SK-N-SH (cell line): ENCODE data around the gene RRP1B. TPM values are rescaled to one million over a fixed set of nuclear protein-coding genes. Genes with fewer than 3 reads are reported as not detected.

Experiments
- CTCF ChIA-PET: fragments of 300-600, 350-600 bp; formaldehyde crosslinking; extraction: SDS; loops from one replicate; lab custom pipeline; 2021; lab: Yijun Ruan, JAX
- POLR2A ChIA-PET: fragments of 350-600 bp; sonication (Branson Sonifier 250); formaldehyde crosslinking; extraction: SDS; loops from one replicate; lab custom pipeline; 2020; ENCODE audit warnings: antibody characterized with exemption, inconsistent platforms; lab: Yijun Ruan, JAX
- DNase-seq: peaks from one replicate; pipeline ENCODE4 v3.0.0; 2012
- H2AFZ ChIP-seq: fragments of 200-600 bp; sonication (generic); 2 replicates; pipeline ENCODE4 v1.8.1; 2016; ENCODE audit warnings: antibody characterized with exemption, mild to moderate bottlenecking, low read depth
- H3F3A ChIP-seq: fragments of 200-600 bp; sonication (generic); replicated peaks from 2 replicates; pipeline ENCODE3; 2016; ENCODE audit warnings: antibody characterized with exemption, mild to moderate bottlenecking; ENCODE audit not compliant: insufficient read depth
- H3K27ac ChIP-seq, 2 experiments: fragments of 200-500 bp in 1 of 2; fragments of 200-600 bp in 1 of 2; sonication (Bioruptor generic) in 1 of 2; sonication (generic), shearing (Covaris generic) in 1 of 2; 2 replicates each; pipeline versions ENCODE4 v1.5.1 to v1.6.1; 2014 to 2016; ENCODE audit warnings: low read depth in 2 of 2, inconsistent platforms in 1 of 2, low read length in 1 of 2, mild to moderate bottlenecking in 1 of 2, mixed read lengths in 1 of 2
- H3K27me3 ChIP-seq: fragments of 200-600 bp; sonication (generic), shearing (Covaris generic); 2 replicates; pipeline ENCODE4 v1.6.1; 2016; ENCODE audit warnings: mixed run types; ENCODE audit not compliant: insufficient read depth
- H3K36me3 ChIP-seq, 2 experiments: fragments of 200-500 bp in 1 of 2; fragments of 200-600 bp in 1 of 2; sonication (Bioruptor generic) in 1 of 2; sonication (generic) in 1 of 2; replicated peaks in 1 of 2; 2 replicates each; pipeline versions ENCODE3 to v1.5.1; 2014 to 2016; ENCODE audit warnings: low read length in 1 of 2, mild to moderate bottlenecking in 1 of 2; ENCODE audit not compliant: insufficient read depth in 2 of 2, control insufficient read depth in 1 of 2
- H3K4me1 ChIP-seq, 2 experiments: fragments of 200-500 bp in 1 of 2; fragments of 200-600 bp in 1 of 2; sonication (Bioruptor generic) in 1 of 2; sonication (generic), shearing (Covaris generic) in 1 of 2; 2 replicates each; pipeline versions ENCODE4 v1.5.1 to v1.6.1; 2014 to 2016; ENCODE audit warnings: low read depth in 1 of 2, low read length in 1 of 2, mixed run types in 1 of 2; ENCODE audit not compliant: insufficient read depth in 2 of 2, control insufficient read depth in 1 of 2
- H3K4me2 ChIP-seq: fragments of 200-600 bp; sonication (generic), shearing (Covaris generic); 2 replicates; pipeline ENCODE4 v1.6.1; 2017; ENCODE audit warnings: mixed run types
- H3K4me3 ChIP-seq, 2 experiments: fragments of 200-500 bp in 1 of 2; fragments of 200-600 bp in 1 of 2; sonication (Bioruptor generic) in 1 of 2; sonication (generic), shearing (Covaris generic) in 1 of 2; 2 replicates each; pipeline versions ENCODE4 v1.5.1 to v1.8.1; 2014 to 2016; ENCODE audit warnings: low read depth in 2 of 2, inconsistent platforms in 1 of 2, low read length in 1 of 2, mild to moderate bottlenecking in 1 of 2, mixed read lengths in 1 of 2, moderate library complexity in 1 of 2
- H3K79me2 ChIP-seq: fragments of 200-600 bp; sonication (generic); 2 replicates; pipeline ENCODE4 v1.8.1; 2017; ENCODE audit warnings: mild to moderate bottlenecking; ENCODE audit not compliant: insufficient read depth
- H3K9ac ChIP-seq: fragments of 200-600 bp; sonication (generic); 2 replicates; pipeline ENCODE4 v1.6.1; 2017; ENCODE audit warnings: mixed run types
- H3K9me2 ChIP-seq: fragments of 200-600 bp; sonication (generic); 2 replicates; pipeline ENCODE4 v1.6.1; 2017; ENCODE audit warnings: mixed run types
- H3K9me3 ChIP-seq: fragments of 200-600 bp; sonication (generic); 2 replicates; pipeline ENCODE4 v1.6.1; 2017; ENCODE audit warnings: mixed run types, mild to moderate bottlenecking, moderate library complexity
- H4K20me1 ChIP-seq: fragments of 200-600 bp; sonication (generic); 2 replicates; pipeline ENCODE4 v1.6.1; 2017; ENCODE audit warnings: mild to moderate bottlenecking, mixed run types; ENCODE audit not compliant: insufficient read depth
- CTCF ChIP-seq: fragments of 200-600 bp; sonication (generic); IDR thresholded peaks from 2 replicates; pipeline ENCODE4 v1.6.1; 2017; ENCODE audit warnings: antibody characterized with exemption, mild to moderate bottlenecking, moderate library complexity
- EZH2phosphoT487 ChIP-seq: fragments of 200-600 bp; sonication (generic); IDR thresholded peaks from 2 replicates; pipeline ENCODE4 v1.6.1; 2017; ENCODE audit warnings: low read depth, mixed run types, mild to moderate bottlenecking, antibody characterized with exemption, moderate library complexity, borderline replicate concordance
- FOXM1 ChIP-seq: IDR thresholded peaks from 2 replicates; pipeline ENCODE4 v1.4.0; 2012; ENCODE audit warnings: low read depth, mild to moderate bottlenecking
- JUND ChIP-seq: IDR thresholded peaks from 2 replicates; pipeline ENCODE4 v1.4.0; 2012
- MEF2A ChIP-seq: IDR thresholded peaks from 2 replicates; pipeline ENCODE4 v1.4.0; 2012; ENCODE audit warnings: low read depth, borderline replicate concordance
- NFIC ChIP-seq: IDR thresholded peaks from 2 replicates; pipeline ENCODE4 v1.4.0; 2012; ENCODE audit warnings: borderline replicate concordance
- RAD21 ChIP-seq: IDR thresholded peaks from 2 replicates; pipeline ENCODE4 v1.6.1; 2012; ENCODE audit warnings: mild to moderate bottlenecking, low read length
- RFX5 ChIP-seq: IDR thresholded peaks from 2 replicates; pipeline ENCODE4 v1.6.1; 2012; ENCODE audit warnings: mild to moderate bottlenecking, improper control_type of control experiment, low read length
- SMC3 ChIP-seq: IDR thresholded peaks from 2 replicates; pipeline ENCODE4 v1.6.1; 2012; ENCODE audit warnings: low read depth, low read length, improper control_type of control experiment
- WGBS: methylation state at CpG from one replicate; pipeline ENCODE4 v1.1.6; 2017; ENCODE audit warnings: low lambda C conversion rate; 5-methylcytosine and 5-hydroxymethylcytosine counted together
- polyA plus RNA-seq, 3 experiments: library from polyadenylated mRNA; depleted of rRNA; stranded (reverse); fragments of >200 nt; gene quantifications; 2 replicates each; pipeline ENCODE4 v1.2.3, GENCODE V29; 2012
- TF ChIP-seq, protein P1 (sequence below): IDR thresholded peaks from 2 replicates; pipeline ENCODE4 v1.4.0; 2012; ENCODE audit warnings: low read depth, borderline replicate concordance
- TF ChIP-seq, protein P2 (sequence below): fragments of 150-350 bp; IDR thresholded peaks from 2 replicates; pipeline ENCODE4 v1.6.1; 2017; ENCODE audit warnings: antibody characterized with exemption, low read length, low read depth, borderline replicate concordance

RRP1B gene
- polyA plus RNA-seq, 1 of the 3 experiments (the other 2 are of a cell fraction): 10.4 TPM

DNA sequence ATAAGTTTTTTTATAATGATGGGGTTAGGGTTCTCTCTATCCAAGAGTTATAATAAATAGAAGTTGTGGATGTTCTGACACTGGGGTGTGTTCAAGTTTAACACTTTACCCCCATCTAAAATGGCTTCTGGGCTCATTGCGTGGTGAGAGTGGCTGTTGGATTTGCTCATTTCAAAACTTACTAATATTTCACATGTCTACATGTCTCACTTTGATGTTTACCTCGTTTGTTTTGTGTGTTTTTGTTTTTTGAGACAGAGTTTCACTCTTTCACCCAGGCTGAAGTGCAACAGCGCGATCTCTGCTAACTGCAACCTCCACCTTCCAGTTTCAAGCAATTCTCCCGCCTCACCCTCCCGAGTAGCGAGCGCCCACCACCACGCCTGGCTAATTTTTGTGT, 3.7 kb downstream of the RRP1B start:
- H3K27me3 ChIP-seq: no peaks in the 10 kb centered on the region
- peaks cover 17 to 27% of the 10 kb centered on the region in 2 experiments for H3K36me3 ChIP-seq
- no peak overlapping the region for H2AFZ ChIP-seq
- H3K4me2 ChIP-seq: no peak overlapping the region
- DNase-seq: no peak
- H3K4me3 ChIP-seq: no peak overlapping the region
- no peaks in the 10 kb centered on the region for H3K9me2 ChIP-seq
- H3K9ac ChIP-seq: no peak overlapping the region
- H3F3A ChIP-seq: peaks cover 5% of the 10 kb centered on the region
- ChIA-PET CTCF (no interaction called here), POLR2A (no interaction called here)
- peaks cover 81% of the 10 kb centered on the region for H3K79me2 ChIP-seq
- H3K9me3 ChIP-seq: no peaks in the 10 kb centered on the region
- peaks cover 5 to 13% of the 10 kb centered on the region in 2 experiments; a peak in 3 of 4 replicates for H3K4me1 ChIP-seq
- WGBS: 99% methylated on average over 9 of the region's 9 CpGs
- H4K20me1 ChIP-seq: no peaks in the 10 kb centered on the region
- no peak overlapping the region for H3K27ac ChIP-seq
- TF ChIP-seq SMC3 (no peak), MEF2A (no peak), JUND (no peak), NFIC (no peak)

- no peaks in the 10 kb centered on the region; the same call in 1 of the 2 replicates for H4K20me1 ChIP-seq
Measured at GRCh38 chr21:43664358-43664757, 5.0 kb downstream of the RRP1B start.

More at GRCh38 chr21:43664358-43664757, 5.0 kb downstream of the RRP1B start:
- H3K4me1 ChIP-seq: peaks cover 5 to 7% of the 10 kb centered on the region in 2 experiments; a peak in 3 of 4 replicates
- no peak overlapping the region for H3K9ac ChIP-seq
- no peaks in the 10 kb centered on the region for H3K9me3 ChIP-seq
- peaks cover 5% of the 10 kb centered on the region for H3F3A ChIP-seq
- 85% methylated on average over 4 of the region's 4 CpGs for WGBS
- peaks cover 91% of the 10 kb centered on the region for H3K79me2 ChIP-seq
- H3K4me3 ChIP-seq: no peak overlapping the region
- ChIA-PET CTCF (no interaction called here), POLR2A (no interaction called here)
- DNase-seq: no peak
- no peak overlapping the region for H3K27ac ChIP-seq
- peaks cover 17 to 27% of the 10 kb centered on the region in 2 experiments for H3K36me3 ChIP-seq
- H3K9me2 ChIP-seq: no peaks in the 10 kb centered on the region
- TF ChIP-seq CTCF (no peak), MEF2A (no peak), FOXM1 (no peak), EZH2phosphoT487 (no peak), SMC3 (no peak), RFX5 (no peak), RAD21 (no peak)
- TF ChIP-seq, protein P1, sequence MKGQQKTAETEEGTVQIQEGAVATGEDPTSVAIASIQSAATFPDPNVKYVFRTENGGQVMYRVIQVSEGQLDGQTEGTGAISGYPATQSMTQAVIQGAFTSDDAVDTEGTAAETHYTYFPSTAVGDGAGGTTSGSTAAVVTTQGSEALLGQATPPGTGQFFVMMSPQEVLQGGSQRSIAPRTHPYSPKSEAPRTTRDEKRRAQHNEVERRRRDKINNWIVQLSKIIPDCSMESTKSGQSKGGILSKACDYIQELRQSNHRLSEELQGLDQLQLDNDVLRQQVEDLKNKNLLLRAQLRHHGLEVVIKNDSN: no peak
- TF ChIP-seq, protein P2, sequence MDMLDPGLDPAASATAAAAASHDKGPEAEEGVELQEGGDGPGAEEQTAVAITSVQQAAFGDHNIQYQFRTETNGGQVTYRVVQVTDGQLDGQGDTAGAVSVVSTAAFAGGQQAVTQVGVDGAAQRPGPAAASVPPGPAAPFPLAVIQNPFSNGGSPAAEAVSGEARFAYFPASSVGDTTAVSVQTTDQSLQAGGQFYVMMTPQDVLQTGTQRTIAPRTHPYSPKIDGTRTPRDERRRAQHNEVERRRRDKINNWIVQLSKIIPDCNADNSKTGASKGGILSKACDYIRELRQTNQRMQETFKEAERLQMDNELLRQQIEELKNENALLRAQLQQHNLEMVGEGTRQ: no peak
- no peak overlapping the region for H3K4me2 ChIP-seq
- H2AFZ ChIP-seq: no peak overlapping the region
- no peaks in the 10 kb centered on the region for H3K27me3 ChIP-seq
